ENCODE measurements around the gene PDXK.
A peak's percentile ranks its signal among the peaks of the same experiment; 100 is the strongest.

The PDXK gene

DNA sequence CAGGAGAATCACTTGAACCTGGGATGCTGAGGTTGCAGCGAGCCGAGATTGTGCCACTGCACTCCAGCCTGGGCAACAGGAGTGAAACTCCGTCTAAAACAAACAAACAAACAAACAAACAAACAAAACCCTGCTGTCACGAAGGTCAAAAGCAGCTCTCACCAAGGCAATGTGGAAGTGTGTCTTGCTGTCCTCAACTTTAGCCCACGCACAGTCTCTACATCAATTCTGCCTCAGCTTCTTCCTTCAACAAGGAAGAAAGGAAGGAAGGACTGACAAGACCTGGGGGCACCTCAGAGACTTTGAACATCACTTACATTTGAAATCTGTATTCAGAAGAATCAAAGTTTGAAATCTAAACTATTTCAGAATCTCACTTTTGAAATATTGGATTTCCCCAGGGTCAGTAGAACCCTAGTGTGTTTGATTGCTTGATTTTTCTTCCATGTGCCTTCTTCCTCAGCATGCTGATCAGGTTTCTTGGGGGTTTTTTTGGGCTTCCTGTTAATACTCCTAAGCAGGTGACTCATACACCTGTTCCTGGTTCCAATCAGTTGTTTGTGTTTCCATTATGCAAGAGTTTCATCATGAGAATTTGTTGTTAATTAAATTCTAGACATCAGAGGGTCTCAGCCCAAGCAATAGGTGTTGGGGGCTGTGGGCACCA, 63.6 kb downstream of the PDXK start:
- no peak for DNase-seq (ENCODE audit: low read depth)

- no peak for DNase-seq (ENCODE audit: low read depth)
These were observed 64.3 kb downstream of the PDXK start for GRCh38 chr21:43783098-43783700.

DNA sequence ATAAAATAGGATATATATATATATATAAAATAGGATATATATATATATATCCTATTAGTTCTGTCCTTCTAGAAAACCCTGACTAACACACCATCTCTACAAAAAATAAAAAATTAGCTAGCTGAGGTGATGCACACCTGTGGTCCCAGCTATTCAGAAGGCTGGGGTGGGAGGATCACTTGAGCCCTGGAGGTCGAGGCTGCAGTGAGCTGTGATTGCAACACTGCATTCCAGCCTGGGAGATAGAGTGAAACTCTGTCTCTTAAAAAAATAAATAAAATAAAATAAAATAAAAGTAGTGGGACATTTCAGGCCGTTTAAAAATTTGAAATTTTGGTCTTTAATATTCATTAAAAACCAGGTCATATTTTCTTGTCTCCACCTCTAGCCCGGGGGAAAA, 66.2 kb downstream of the PDXK start:
- DNase-seq (ENCODE audit: low read depth): no peak

GRCh38 chr21:43786300-43786806, 67.4 kb downstream of the PDXK start:
- DNase-seq (ENCODE audit: low read depth): no peak

DNA sequence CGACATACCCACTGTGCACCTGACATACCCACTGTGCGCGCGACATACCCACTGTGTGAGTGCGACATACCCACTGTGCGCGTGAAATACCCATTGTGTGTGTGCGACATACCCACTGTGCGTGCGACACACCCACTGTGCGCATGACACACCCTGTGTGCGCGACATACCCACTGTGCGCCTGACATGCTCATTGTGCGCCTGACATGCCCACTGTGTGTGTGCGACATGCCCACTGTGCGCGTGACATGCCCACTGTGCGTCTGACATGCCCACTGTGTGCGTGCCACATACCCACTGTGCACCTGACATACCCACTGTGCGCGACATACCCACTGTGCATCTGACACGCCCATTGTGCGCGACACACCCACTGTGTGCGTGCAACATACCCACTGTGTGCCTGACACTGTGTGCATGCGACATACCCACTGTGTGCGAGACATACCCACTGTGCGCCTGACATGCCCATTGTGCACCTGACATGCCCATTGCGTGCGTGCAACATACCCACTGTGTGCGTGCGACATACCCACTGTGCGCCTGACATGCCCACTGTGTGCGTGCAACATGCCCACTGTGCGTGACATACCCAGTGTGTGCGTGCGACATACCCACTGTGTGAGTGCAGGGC, 68.0 kb downstream of the PDXK start:
- no peak for DNase-seq (ENCODE audit: low read depth)

DNA sequence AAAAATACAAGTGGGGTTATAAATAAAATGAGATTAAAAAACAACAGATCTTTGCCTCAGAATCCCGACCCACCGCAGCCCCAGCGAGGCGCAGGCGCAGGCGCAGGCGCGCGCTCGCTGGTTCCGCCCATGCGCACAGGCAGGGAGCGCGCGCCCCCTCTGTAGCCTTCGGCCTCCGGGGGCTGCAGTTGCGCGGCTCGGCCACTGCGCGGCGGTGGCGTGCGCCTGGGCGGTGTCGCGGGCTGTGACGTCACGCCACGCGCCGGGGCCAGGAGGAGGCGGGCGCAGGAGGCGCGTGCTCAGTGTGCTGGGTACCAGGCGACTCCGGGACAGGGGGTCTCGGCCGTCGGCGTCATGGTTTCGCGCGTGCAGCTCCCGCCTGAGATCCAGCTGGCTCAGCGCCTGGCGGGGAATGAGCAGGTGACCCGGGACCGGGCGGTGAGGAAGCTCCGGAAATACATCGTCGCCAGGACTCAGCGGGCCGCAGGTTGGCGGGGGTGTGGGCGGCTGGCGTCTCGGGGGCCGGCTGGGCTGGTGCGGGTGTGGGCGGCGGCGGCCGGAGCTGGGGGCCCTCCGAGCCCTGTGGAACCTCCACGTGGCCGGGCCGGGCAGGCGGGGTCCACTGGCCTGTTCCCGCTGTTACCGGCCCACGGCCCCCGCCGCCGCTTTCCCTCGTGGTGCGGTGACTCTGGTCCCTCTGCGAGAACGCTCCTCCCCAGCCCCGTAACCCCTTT, 70.5 kb downstream of the PDXK start, which contains the start of gene RRP1:
TSS of gene RRP1 (plus strand) at position 302 of the 734 bp plus-strand sequence. CDS start at position 355, 53 bp downstream.
- DNase-seq (ENCODE audit: low read depth): peak; percentile 91

- DNase-seq (ENCODE audit: low read depth): no peak
These were observed 71.1 kb downstream of the PDXK start for GRCh38 chr21:43790010-43790524.

DNA sequence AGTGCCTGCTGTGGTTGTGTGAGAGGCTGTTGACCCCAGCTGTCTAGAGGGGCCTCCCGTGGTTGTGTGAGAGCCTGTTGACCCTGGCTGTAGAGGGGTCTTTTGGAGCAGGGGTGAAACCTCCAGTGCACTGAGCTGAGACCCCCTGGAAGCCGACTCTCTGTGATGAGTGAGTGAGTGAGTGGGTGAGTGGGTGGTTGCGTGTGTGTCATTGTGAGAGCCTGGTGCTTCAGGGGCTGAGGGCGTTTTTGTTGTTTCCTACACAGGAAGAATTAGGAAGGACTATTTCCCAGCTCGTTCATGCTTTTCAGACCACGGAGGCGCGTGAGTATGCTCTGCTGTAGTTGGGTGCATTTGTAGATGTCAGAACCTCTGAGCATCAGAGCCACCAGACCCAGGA, 73.5 kb downstream of the PDXK start:
- DNase-seq (ENCODE audit: low read depth): no peak

GRCh38 chr21:43793243-43793642, 74.3 kb downstream of the PDXK start:
- no peak for DNase-seq (ENCODE audit: low read depth)

- no peak for DNase-seq (ENCODE audit: low read depth)
These were observed 75.4 kb downstream of the PDXK start for GRCh38 chr21:43794311-43794710.

- no peak for DNase-seq (ENCODE audit: low read depth)
These were observed 75.9 kb downstream of the PDXK start for GRCh38 chr21:43794857-43795256.

GRCh38 chr21:43797415-43797814, 78.5 kb downstream of the PDXK start:
- DNase-seq (ENCODE audit: low read depth): no peak

DNA sequence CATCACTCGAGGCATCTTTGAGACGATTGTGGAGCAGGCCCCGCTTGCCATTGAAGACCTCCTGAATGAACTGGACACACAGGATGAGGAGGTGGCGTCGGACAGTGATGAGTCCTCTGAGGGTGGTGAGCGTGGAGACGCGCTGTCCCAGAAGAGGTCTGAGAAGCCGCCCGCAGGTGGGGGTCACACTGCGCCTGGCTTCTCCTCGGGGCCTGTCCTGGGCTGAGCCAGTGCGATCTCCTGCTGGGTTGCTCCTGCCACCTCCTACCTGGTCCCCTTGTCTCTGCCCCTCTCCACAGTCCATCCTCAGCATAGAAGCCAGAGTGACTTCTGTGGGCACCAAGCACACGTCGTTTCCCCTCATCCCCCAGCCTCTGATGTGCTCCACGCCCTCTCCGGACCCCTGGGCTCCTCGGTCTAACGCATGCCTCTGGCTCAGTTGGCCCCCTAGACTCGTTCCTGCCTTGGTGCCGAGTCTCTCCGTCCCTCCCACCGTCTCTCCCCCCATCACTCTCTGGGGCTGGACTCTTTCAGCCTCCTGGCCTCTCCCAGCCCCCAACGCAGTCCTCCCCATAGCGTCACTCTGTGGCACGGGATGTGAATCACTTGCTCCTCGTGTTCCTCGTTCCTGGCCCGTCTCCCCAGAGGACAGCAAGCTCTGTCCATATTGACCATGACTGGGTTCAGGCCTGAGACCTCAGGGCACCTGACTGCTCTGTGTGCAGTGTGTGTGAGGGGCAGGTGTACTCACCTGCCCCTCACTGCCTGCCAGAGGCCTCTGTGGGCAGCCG, 79.2 kb downstream of the PDXK start:
- no peak for DNase-seq (ENCODE audit: low read depth)

- no peak for DNase-seq (ENCODE audit: low read depth)
These were observed 80.4 kb downstream of the PDXK start for GRCh38 chr21:43799301-43799840.

DNA sequence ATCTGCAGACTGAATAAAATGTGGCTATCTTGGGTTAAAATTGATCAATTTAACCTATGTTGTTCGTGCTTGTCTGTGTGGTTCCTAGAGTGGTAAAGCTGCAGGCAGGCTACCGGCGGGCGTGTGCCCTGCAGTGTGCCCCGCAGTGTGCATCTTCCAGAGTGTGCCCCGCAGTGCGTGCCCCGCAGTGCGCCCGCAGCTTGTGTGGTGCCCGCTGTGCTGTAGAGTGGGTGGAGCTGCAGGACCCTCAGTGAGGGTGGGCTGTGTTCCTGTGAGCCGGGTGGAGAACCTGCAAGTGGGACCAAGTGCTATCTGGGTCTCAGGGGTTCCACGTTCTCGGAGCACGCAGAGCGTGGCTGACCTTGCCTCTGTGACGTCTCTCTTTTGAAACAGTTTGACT, 81.2 kb downstream of the PDXK start:
- DNase-seq (ENCODE audit: low read depth): no peak

DNA sequence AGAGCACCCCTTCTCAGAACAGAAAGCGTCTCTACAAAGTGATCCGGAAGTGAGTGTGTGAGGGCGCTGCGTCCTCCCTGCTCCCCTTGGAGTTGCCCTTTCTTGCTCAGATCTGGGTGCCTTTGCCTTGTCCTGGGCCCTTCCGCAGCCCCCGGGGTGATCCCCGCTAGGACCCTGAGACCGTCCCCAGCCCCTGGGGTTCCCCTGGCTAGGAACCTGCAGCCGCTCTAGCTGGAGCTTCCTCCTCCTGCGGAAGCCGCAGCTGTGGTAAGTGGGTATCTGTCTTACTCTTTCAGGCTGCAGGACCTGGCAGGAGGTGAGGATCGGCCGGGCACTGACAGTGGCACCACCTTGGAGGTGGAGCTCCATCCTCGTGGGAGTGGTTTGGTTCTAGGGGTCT, 81.6 kb downstream of the PDXK start:
- DNase-seq (ENCODE audit: low read depth): no peak

DNA sequence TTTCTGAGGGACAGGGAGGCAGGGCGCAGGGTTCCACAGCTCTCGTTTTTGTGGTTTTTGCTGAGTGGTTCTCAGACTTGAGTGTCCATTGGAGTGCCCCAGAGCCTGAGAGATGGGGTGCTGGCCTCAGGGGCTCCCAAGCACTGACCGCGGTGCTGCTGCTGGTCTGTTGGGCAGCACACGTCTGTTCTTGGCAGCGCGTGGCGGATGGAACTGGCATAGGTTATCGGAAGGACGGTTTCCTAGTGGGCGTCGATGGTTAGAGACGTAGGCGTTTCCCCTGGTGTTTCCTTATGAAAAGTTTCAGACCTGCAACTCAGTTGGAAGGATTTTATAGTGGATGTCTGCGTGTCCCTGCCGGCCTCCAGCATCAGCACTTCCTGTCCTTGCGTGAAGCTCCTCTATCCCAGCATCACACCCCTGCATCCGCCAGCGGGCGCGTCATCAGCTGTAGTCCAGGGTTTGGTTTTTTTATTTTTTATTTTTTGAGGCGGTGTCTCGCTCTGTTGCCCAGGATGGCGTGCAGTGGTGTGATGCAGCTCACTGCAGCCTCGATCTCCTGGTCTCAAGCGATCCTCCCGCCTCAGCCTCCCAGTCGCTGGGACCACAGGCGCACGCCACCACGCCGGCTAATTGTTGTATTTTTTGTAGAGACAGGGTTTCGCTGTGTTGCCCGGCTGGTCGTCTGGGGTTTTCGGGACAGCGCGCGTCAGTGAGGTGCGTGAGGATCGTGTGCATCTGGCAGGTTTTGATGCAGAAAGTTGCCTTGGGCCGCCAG, 82.3 kb downstream of the PDXK start:
- no peak for DNase-seq (ENCODE audit: low read depth)

GRCh38 chr21:43802713-43803313, 83.9 kb downstream of the PDXK start:
- DNase-seq (ENCODE audit: low read depth): no peak

DNA sequence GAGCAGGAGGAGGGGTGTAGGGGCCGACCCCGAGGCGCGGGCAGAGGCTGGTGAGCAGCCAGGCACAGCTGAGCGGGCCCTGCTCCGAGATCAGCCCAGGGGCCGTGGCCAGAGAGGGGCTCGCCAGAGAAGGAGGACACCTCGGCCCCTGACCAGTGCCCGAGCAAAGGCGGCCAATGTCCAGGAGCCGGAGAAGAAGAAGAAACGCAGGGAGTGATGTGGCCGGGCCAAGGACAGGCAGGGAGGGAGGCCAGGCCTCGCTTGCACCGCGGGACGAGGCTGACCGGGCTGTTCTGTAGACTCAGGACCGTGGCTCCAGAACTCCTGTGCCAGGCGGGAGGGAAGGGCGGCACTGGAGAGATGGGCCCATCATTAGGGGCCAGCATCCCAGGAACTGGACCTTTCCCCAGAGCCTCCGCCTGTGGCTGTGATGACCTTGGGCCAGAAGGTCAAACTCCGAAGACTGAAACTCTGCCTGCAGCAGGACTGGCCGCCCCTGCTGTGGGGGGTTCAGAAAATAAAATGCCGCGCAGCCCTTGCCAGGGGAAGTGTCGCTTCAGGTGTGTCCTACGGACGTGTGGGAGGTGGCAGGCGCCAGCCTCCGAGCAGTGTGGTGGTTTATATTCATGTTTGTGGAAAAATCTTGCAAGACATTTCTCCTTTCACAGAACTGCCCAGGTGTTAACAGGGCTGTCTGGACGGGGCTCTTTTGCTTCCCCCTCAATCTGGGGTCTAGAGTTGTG, 84.8 kb downstream of the PDXK start:
- DNase-seq (ENCODE audit: low read depth): no peak
